Kidney capillary endothelial cell (primary cell): Measurements from ENCODE around the gene HPN.
"Not testable (repeated sequence)": the region's sequence is repeated elsewhere in the genome, so short reads cannot be mapped to it uniquely, and the experiment has no call there.

Experiments used
- DNase-seq: peaks from one replicate; pipeline ENCODE4 v3.0.0-alpha.2; 2018; ENCODE audit warnings: low spot score

HPN gene

GRCh38 chr19:35041548-35042055 is at the start of gene HPN:
Gene HPN, plus strand, starts transcription at chr19:35041721. Its CDS starts 786 bp downstream, at chr19:35042507.
- no peak for DNase-seq

- not testable (repeated sequence) for DNase-seq
Observed at GRCh38 chr19:34992582-34992981, 48.9 kb upstream of the HPN start.

DNA sequence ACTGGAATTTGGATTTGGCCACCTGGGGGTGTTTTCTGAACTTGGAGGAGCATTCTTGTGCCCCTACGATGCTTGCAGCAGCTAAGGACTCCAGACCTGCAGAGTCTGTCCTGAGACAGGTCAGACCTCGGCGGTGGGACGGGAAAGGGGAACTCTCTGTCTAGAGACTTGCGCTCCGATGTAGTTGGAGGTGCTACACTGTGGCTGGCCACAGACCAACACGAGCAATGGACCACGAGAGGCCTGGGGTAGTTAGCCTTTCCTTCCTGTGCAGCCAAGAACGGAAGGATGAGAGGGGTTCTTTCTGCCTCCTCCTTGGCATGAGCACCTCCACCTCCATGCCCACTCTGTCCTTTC is 47.3 kb upstream of the HPN start:
- no peak for DNase-seq

DNA sequence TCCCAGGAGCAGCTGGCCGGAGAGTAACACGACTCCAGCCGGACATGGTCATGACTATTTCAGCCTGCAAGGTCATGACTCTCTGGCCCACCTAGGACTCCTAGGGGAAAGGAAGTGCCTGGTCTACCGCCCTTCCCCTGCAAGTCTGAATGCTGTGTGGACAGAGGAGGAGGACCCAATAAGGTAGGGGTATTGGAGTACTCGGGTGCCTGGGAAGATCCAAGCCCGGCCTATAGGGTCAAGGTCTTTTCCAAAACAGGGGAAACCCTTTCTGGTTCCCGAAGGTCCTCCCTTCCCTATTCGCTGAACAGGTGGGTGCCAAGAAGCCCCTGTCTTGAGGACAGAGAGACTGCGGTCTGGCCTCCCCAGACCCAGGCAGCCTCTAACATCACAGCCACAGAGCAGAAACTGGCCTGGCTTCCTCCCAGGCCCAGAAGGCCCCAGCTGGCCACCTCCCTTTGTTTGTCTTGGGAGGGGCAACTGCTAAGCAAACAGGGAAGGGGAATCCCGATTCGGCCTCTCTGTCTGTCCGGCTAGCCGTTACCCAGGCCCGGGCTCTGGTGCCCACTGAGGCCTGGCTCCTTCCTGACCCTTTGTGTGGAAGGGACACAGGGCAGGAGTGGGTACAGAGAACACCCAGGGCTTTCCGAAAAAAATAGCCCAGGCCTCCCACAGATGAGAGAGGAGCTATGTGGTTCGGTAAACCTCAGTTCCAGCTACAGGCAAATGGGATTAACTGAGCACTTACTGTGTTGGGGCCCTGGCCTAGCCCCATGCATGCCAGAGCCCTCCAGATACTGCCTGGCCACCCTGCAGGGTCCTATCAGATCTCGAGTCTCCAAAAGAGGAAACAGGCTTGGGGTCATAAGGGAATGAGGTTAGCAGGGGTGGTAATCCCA is 46.6 kb upstream of the HPN start:
- DNase-seq = no peak

GRCh38 chr19:34995551-34995950 is 46.0 kb upstream of the HPN start:
- DNase-seq = no peak

GRCh38 chr19:34997071-34997617 is 44.4 kb upstream of the HPN start:
- DNase-seq = no peak

- not testable (repeated sequence) for DNase-seq
Observed at GRCh38 chr19:34998224-34998623, 43.3 kb upstream of the HPN start.

DNA sequence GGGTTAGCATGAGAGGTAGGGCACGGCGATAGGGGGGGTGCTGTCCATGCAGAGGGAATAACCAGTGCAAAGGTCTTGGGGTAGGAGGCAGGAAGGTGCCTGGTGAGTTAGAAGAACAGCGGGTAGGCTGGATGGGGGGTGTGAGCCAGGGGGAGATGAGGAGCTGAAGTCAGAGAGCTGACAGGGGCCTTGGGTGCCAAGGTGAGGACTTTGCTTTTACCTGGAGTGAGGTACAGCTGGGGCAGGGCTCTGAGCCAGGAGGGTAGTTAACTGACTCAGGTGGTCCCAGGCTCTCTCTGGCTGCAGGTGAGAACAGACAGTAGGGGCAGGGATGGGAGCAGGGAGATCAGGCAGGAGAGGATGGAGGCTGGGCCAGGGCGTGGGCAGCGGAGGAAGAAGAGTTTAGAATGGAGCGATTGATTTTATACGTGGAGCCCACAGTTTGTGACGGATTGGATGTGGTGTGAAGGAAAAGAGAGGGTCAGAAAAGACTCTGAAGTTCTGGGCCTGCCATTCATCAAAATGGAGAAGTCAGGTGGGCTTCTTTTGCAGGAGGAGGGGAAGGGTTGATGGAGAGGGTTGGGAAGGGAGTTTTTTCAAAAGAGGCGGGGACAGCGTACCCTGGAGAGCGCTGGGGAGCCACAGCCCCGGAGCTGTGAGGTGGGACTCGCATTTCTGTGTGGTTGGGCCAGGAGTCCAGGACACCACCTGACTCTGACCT is 42.6 kb upstream of the HPN start:
- DNase-seq = no peak

DNA sequence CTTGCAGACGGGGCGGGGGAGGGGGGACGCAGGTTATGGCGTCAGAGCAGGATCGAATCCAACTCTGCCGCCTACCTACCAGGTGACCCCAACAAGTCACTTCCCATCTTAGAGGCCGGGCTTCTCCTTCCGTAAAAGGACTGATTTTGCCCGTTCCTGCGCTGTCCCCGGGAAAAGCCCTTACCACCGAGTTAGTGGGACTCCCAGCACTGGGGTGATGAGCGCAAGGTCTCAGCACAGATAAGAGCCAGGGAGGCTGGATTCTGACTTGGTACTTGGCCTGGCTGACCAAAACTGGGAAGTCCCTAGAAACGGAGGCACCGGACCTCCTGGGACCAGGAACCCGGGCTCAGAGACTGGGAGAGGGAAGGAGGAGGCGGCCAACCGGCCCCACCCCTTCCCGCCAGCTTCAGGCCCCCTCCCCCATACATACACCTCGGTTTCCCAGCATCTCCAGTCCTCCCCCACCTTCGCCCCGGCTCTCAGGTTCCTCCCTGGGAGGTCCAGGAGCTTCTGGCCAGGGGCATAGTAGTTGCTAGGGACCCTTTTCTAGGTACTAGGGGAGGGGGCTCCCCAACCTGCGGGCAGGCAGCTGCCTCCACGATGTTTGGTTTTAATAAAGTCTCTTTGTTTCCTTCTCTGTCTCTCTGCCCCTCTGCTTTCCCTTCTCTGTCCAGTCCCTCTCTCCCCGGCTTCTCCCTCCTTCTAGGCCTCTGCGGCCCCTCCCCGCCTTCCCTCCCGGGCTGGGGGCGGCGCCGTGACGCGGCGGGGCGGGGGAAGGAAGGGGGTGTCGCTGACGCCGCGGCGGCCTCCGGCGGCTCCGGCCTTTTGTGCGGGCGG is 41.8 kb upstream of the HPN start, which contains the start of gene GRAMD1A:
Gene GRAMD1A, plus strand, starts transcription at position 826 of the 840 bp plus-strand sequence. CDS start 156 bp downstream, outside the sequence.
- peak; percentile 58 for DNase-seq

GRCh38 chr19:35000338-35000646 is 41.2 kb upstream of the HPN start:
- no peak for DNase-seq

GRCh38 chr19:35000647-35001501 is 40.6 kb upstream of the HPN start:
- DNase-seq = no peak

DNA sequence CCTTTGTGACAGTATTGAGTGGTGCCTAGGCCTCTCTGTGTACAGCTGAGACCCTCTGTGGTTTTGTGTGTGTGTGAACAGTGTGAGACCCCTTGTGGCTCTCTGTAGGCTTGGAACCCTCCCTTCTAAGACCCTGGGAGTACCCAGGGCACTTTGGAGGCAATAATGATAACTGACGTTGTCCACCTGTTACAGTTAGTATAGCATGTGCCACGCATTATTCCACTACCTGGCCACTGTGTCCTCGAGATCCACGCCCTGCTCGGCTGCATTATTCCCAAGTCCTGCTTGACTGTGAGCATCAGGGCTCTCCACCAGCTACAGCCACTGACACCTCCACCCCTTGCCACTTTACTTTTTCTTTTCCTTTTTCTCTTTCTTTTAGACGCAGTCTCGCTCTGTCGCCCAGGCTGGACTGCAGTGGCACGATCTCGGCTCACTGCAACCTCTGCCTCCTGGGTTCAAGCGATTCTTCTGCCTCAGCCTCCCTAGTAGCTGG is 39.4 kb upstream of the HPN start:
- no peak for DNase-seq

GRCh38 chr19:35004517-35005255 is 36.8 kb upstream of the HPN start:
- no peak for DNase-seq

DNA sequence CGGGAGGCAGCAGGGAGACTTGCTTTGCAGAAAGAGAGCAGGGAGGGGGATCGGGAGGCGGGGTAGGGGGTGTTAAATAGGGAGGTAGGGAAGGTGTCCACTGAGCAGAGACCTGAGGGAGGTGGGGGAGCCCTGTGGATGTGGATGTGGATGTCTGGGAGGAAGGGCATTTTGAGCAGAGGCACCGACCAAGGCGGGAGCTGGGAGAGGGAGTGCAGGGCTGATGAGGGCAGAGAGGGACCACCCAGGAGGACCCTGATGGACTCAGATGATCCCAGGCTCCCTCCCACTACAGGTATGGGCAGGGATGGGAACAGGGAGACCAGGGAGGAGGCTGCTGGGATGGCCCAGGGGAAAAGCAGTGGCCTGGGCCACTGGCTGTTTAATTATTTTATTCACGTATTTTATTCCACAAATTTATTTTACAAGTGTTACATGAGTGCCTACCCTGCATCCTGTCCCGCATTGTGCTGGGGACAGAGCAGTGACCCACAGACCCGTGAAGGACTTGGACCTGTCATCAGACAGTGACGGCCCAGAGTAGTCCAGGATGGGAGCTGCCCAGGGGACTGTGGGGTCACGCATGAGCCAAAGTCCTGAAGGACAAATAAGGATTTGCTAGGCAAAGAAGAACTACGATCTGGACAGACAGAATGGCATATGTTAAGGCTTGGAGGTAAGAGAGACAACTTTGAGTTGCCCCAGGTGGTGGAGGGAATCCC is 36.1 kb upstream of the HPN start:
- no peak for DNase-seq

DNA sequence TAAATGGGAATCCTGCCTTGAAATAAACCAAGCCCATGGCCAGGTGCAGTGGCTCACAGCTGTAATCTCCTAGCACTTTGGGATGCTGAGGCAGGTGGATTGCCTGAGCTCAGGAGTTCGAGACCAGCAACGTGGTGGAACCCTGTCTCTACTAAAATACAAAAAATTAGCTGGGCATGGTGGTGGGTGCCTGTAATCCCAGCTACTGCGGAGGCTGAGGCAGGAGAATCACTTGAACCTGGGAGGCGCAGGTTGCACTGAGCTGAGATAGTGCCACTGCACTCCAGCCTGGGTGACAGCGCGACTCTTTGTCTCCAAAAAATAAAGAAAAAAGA is 35.5 kb upstream of the HPN start:
- DNase-seq = not testable (repeated sequence)

GRCh38 chr19:35006342-35006998 is 35.1 kb upstream of the HPN start:
- peak; percentile 68 for DNase-seq

GRCh38 chr19:35006999-35007365 is 34.5 kb upstream of the HPN start:
- DNase-seq = no peak

DNA sequence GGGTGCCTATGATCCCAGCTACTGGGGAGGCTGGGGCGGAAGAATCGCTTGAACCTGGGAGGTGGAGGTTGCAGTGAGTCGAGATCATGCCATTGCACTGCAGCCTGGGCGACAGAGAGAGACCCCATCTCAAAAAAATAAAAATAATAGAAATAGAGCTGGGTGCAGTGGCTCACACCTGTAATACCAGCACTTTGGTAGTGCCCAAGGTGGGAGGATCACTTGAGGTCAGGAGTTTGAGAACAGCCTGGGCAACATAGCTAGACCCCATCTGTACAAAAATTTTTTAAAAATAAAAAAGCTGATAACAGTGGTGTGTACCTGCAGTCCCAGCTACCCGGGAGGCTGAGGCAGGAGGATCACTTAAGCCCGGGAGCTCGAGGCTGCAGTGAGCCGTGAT is 34.1 kb upstream of the HPN start:
- not testable (repeated sequence) for DNase-seq

DNA sequence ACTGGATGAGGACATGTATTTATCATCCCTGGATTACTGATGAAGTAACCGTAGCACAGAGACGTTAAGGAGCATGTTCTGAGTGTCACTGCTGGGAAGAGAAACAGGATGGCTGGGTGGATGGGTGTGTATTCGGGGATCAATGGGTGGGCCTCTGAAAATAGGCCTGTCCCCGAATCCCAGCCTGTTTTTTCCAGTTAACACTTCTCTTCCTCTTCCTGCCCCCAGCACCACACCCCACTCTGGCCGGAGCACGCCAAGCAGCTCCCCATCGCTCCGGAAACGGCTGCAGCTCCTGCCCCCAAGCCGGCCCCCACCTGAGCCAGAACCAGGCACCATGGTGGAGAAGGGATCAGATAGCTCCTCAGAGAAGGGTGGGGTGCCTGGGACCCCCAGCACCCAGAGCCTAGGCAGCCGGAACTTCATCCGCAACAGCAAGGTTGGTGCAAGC is 32.6 kb upstream of the HPN start:
- no peak for DNase-seq
